PC-3 (cell line): ENCODE results near the gene RSU1. TPM values are rescaled to one million over a fixed set of nuclear protein-coding genes. Genes with fewer than 3 reads are reported as not detected.

ENCODE experiments used
- ATAC-seq: fragments of 200-7000 bp; cut with Tn5 transposase; 2 replicates; pipeline ENCODE4 v1.9.1; 2020; ENCODE audit warnings: mild to moderate bottlenecking, moderate library complexity
- BruUV-seq: library from RNA; stranded (reverse); fragments of 400-500 nt; replicated peaks from 2 replicates; lab custom pipeline; 2021; lab: Mats Ljungman, UMichigan
- CTCF ChIA-PET: fragments of 300-600 bp; sonication (Branson Sonifier 250); formaldehyde crosslinking; loops from one replicate; lab custom pipeline; 2022; ENCODE audit warnings: antibody characterized with exemption; lab: Charles Lee
- POLR2A ChIA-PET: fragments of 300-600 bp; sonication (Branson Sonifier 250); formaldehyde crosslinking; loops from one replicate; lab custom pipeline; 2022; ENCODE audit warnings: antibody characterized with exemption; ENCODE audit not compliant: unreplicated experiment; lab: Charles Lee
- DNase-seq: peaks from one replicate; pipeline ENCODE4 v3.0.0-alpha.2; 2015
- H2AFZ ChIP-seq: fragments of 300-600 bp; sonication (generic); 2 replicates; pipeline ENCODE4 v1.6.0; 2016; ENCODE audit warnings: antibody characterized with exemption, low read length
- H3F3A ChIP-seq: fragments of 300-600 bp; sonication (generic); one replicate; pipeline ENCODE4 v1.6.0; 2017; ENCODE audit warnings: antibody characterized with exemption, low read length, control low read depth, mild to moderate bottlenecking; ENCODE audit not compliant: unreplicated experiment
- H3K27ac ChIP-seq: fragments of 300-600 bp; sonication (generic); 2 replicates; pipeline ENCODE4 v1.5.1; 2016; ENCODE audit warnings: mild to moderate bottlenecking, low read length
- H3K27me3 ChIP-seq: fragments of 300-600 bp; sonication (generic); 2 replicates; pipeline ENCODE4 v1.6.1; 2016; ENCODE audit warnings: low read length, mixed read lengths
- H3K36me3 ChIP-seq: fragments of 300-600 bp; sonication (generic); 2 replicates; pipeline ENCODE4 v1.6.1; 2016; ENCODE audit warnings: low read depth, mixed run types, low read length, mixed read lengths
- H3K4me1 ChIP-seq: fragments of 300-600 bp; sonication (generic); 2 replicates; pipeline ENCODE4 v1.5.1; 2016; ENCODE audit warnings: low read length; ENCODE audit not compliant: insufficient read depth
- H3K4me2 ChIP-seq: fragments of 300-600 bp; sonication (generic); 2 replicates; pipeline ENCODE4 v1.6.0; 2016; ENCODE audit warnings: low read length
- H3K4me3 ChIP-seq: fragments of 300-600 bp; sonication (generic); 2 replicates; pipeline ENCODE4 v1.5.1; 2016; ENCODE audit warnings: mild to moderate bottlenecking, low read length, mixed read lengths
- H3K79me2 ChIP-seq: fragments of 300-600 bp; sonication (generic); 2 replicates; pipeline ENCODE4 v1.6.1; 2017; ENCODE audit warnings: low read length, mixed read lengths
- H3K9ac ChIP-seq: fragments of 300-600 bp; sonication (generic); 2 replicates; pipeline ENCODE4 v1.6.0; 2016; ENCODE audit warnings: mild to moderate bottlenecking, low read length
- H3K9me2 ChIP-seq: fragments of 300-600 bp; sonication (generic); replicated peaks from 2 replicates; pipeline ENCODE4 v1.6.1; 2016; ENCODE audit warnings: mixed run types, low read length, mixed read lengths
- H3K9me3 ChIP-seq: fragments of 300-600 bp; sonication (generic); 2 replicates; pipeline ENCODE4 v1.6.1; 2016; ENCODE audit warnings: low read length, mixed read lengths
- H4K20me1 ChIP-seq: fragments of 300-600 bp; sonication (generic); 2 replicates; pipeline ENCODE4 v1.6.1; 2016; ENCODE audit warnings: low read length, mixed read lengths
- CTCF ChIP-seq: fragments of 300-600 bp; sonication (generic); conservative IDR thresholded peaks from 2 replicates; pipeline ENCODE4 v1.5.1; 2017; ENCODE audit warnings: antibody characterized with exemption, low read depth, mild to moderate bottlenecking, low read length
- EZH2 ChIP-seq: fragments of 300-600 bp; sonication (generic); IDR thresholded peaks from one replicate; pipeline ENCODE4 v1.6.1; 2017; ENCODE audit warnings: antibody characterized with exemption, mild to moderate bottlenecking, low read length; ENCODE audit not compliant: unreplicated experiment
- EZH2phosphoT487 ChIP-seq: fragments of 300-600 bp; sonication (generic); IDR thresholded peaks from 2 replicates; pipeline ENCODE4 v1.6.1; 2018; ENCODE audit warnings: mild to moderate bottlenecking, antibody characterized with exemption, low read length, borderline replicate concordance
- intact Hi-C: fragments of 100-400 bp; cut with micrococcal nuclease; formaldehyde crosslinking; loops from 2 replicates; pipeline ENCODE4 v1.9.0; 2023
- total RNA-seq: library from RNA; depleted of rRNA; stranded (reverse); fragments of >200 nt; gene quantifications from 2 replicates; pipeline ENCODE4 v1.2.3, GENCODE V29; 2014

Gene RSU1
- total RNA-seq, 1 experiment from 2014 or later, result 21.2 TPM

DNA sequence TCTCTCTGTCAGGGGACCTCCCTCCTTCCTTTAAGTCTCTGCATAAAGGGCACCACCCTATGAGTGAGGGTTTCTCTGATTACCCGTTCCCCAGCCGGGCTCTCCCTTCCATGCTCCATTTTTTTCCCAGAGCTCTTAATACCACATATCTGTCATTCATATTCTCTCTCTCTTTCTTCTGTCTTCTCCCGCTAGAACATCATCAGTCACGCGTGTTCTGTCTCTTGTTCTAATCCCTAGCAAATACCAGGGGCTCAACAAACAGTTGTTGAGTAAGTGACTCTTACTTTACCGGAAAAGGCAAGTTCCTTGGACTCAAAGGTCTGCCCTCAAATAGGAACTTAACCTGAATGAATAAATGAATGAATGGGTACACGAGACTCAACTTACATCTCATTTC lies 68.5 kb downstream of the RSU1 start:
- ATAC-seq (no peak), DNase-seq (no peak)
- Histone ChIP-seq H3K9me3 (no peaks in the 10 kb centered on the region), H3F3A (no peaks in the 10 kb centered on the region), H3K4me1 (no peaks in the 10 kb centered on the region), H3K36me3 (no peaks in the 10 kb centered on the region), H3K4me3 (no peak overlapping the region), H3K9me2 (no peaks in the 10 kb centered on the region), H4K20me1 (no peaks in the 10 kb centered on the region), H3K27ac (no peak overlapping the region), H3K79me2 (no peaks in the 10 kb centered on the region), H3K4me2 (no peak overlapping the region), H3K27me3 (no peaks in the 10 kb centered on the region), H3K9ac (no peak overlapping the region), H2AFZ (no peak overlapping the region)
- ChIA-PET CTCF (no interaction called here), POLR2A (no interaction called here)
- intact Hi-C loops, result no loop called here
- BruUV-seq, result no TSS peak
- TF ChIP-seq EZH2 (no peak), EZH2phosphoT487 (no peak), CTCF (no peak)

GRCh38 chr10:16746856-16747255 lies 70.4 kb downstream of the RSU1 start:
- no peak overlapping the region for H3K27ac ChIP-seq
- H3K4me1 ChIP-seq, result no peaks in the 10 kb centered on the region
- no peaks in the 10 kb centered on the region for H4K20me1 ChIP-seq
- H3K79me2 ChIP-seq, result no peaks in the 10 kb centered on the region
- ChIA-PET CTCF (no interaction called here), POLR2A (interaction anchor here (0.5 kb wide), 1 partner anchor 17 kb away, joined by 3 read pairs; no protein-coding TSS in a partner anchor)
- no peak for ATAC-seq
- DNase-seq, result no peak
- H3K4me3 ChIP-seq, result no peak overlapping the region
- H2AFZ ChIP-seq, result no peak overlapping the region
- intact Hi-C loops, result no loop called here
- no peak overlapping the region for H3K4me2 ChIP-seq
- H3F3A ChIP-seq, result no peaks in the 10 kb centered on the region
- no peaks in the 10 kb centered on the region for H3K36me3 ChIP-seq
- no peaks in the 10 kb centered on the region for H3K9me3 ChIP-seq
- H3K27me3 ChIP-seq, result no peaks in the 10 kb centered on the region
- H3K9ac ChIP-seq, result no peak overlapping the region
- no peaks in the 10 kb centered on the region for H3K9me2 ChIP-seq
- no TSS peak for BruUV-seq
- TF ChIP-seq EZH2 (no peak), CTCF (no peak), EZH2phosphoT487 (no peak)

GRCh38 chr10:16745061-16745460 lies 72.2 kb downstream of the RSU1 start:
- intact Hi-C loops, result no loop called here
- no peak overlapping the region for H3K9ac ChIP-seq
- no peak overlapping the region for H3K4me3 ChIP-seq
- no peaks in the 10 kb centered on the region for H4K20me1 ChIP-seq
- H3F3A ChIP-seq, result no peaks in the 10 kb centered on the region
- H3K27ac ChIP-seq, result no peak overlapping the region
- ChIA-PET POLR2A (no interaction called here), CTCF (interaction anchor here (0.6 kb wide), 1 partner anchor 55 kb away, joined by 3 read pairs; no protein-coding TSS in a partner anchor)
- TF ChIP-seq EZH2phosphoT487 (no peak), EZH2 (no peak), CTCF (no peak)
- no peak for DNase-seq
- H3K4me2 ChIP-seq, result no peak overlapping the region
- no peaks in the 10 kb centered on the region for H3K9me2 ChIP-seq
- no peak for ATAC-seq
- H3K36me3 ChIP-seq, result no peaks in the 10 kb centered on the region
- H3K79me2 ChIP-seq, result no peaks in the 10 kb centered on the region
- no peaks in the 10 kb centered on the region for H3K9me3 ChIP-seq
- no peaks in the 10 kb centered on the region for H3K4me1 ChIP-seq
- H2AFZ ChIP-seq, result no peak overlapping the region
- H3K27me3 ChIP-seq, result no peaks in the 10 kb centered on the region
- BruUV-seq, result no TSS peak
